Epithelial cell of proximal tubule (primary cell): ENCODE data around the gene ADAMTS19. TPM values are rescaled to one million over a fixed set of nuclear protein-coding genes. Genes with fewer than 3 reads are reported as not detected.

Experiments
- DNase-seq: peaks from one replicate; pipeline ENCODE4 v3.0.0-alpha.2; 2011; ENCODE audit warnings: low read depth
- H3K4me3 ChIP-seq: 2 replicates; pipeline ENCODE4 v1.5.1; 2011; ENCODE audit warnings: low read depth, mild to moderate bottlenecking, low read length
- total RNA-seq: library from RNA; depleted of rRNA; stranded (reverse); fragments of >200 nt; gene quantifications from 2 replicates; pipeline ENCODE4 v1.2.3, GENCODE V29; 2015
- TF ChIP-seq, protein P1 (sequence below): conservative IDR thresholded peaks from 2 replicates; pipeline ENCODE4 v1.5.1; 2012; ENCODE audit warnings: low read depth, mild to moderate bottlenecking, low read length

The ADAMTS19 gene
- total RNA-seq, 1 donor from 2014 or later = 0.12 TPM

DNA sequence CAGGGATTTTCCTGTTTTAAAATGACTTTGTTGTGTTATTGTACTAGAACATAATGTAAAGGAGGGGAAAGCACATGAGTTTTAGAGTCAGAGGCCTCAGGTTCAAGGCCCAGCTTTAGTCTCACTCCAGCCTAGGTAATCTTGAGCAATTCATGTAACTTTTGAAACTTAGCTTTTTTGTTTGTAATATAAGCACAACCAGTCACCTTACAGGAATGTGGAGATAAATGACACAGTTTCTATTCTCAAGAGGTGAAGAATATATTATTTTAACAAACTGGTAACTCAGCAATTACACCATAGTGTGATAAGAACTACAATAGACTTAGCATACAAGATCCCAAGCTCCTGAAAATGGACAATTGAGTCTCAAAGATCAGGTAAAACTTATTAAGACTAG, 51.2 kb downstream of the ADAMTS19 start:
- no peak for DNase-seq
- H3K4me3 ChIP-seq = no peak overlapping the region
- TF ChIP-seq, protein P1, sequence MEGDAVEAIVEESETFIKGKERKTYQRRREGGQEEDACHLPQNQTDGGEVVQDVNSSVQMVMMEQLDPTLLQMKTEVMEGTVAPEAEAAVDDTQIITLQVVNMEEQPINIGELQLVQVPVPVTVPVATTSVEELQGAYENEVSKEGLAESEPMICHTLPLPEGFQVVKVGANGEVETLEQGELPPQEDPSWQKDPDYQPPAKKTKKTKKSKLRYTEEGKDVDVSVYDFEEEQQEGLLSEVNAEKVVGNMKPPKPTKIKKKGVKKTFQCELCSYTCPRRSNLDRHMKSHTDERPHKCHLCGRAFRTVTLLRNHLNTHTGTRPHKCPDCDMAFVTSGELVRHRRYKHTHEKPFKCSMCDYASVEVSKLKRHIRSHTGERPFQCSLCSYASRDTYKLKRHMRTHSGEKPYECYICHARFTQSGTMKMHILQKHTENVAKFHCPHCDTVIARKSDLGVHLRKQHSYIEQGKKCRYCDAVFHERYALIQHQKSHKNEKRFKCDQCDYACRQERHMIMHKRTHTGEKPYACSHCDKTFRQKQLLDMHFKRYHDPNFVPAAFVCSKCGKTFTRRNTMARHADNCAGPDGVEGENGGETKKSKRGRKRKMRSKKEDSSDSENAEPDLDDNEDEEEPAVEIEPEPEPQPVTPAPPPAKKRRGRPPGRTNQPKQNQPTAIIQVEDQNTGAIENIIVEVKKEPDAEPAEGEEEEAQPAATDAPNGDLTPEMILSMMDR = no peak

DNA sequence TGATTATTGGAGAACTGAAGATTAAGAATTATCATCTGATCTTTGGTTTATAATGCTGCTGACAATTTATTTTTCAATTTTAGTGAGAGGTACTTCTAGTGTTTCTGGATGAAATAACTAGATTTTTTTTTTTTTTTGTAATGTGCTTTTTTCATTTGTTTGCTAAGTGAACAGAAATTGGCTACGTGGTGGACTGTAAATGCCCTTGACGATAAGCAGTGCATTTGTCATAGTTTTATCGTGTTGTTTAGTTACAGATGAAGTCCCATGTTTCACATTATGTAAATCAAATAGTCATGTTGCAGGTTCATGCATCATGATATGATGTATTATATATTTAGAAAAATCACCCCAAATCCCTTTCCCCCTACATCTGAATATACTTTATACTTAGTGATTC, 81.0 kb downstream of the ADAMTS19 start:
- no peak for DNase-seq
- no peak overlapping the region for H3K4me3 ChIP-seq
- TF ChIP-seq, protein P1 = no peak

DNA sequence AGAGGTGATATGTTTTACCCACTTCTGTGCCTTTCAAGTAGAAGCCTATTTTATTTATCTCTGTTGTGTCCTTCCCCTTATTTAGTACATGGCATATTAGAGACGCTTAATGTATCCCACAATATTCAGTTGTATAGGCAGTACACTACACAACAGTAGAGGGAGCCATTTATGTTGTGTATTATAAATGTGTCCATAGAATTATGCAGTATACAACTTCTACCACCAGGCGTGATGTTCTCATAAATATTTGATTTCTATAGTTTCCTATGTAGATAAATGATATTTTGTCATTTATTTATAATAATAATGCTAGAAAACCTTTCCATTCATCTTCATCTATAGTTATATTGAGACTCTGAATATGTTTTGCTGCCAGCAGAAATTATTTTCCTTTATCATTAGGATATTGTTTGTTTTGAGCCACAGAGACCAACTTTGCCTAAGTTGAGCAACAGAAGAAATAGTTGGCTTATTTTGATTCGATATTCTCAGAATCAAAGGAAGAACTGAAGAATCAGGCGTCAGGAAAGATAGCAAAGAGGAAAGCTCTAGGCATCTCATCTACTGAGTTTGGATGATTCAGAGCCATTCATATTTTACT, 81.7 kb downstream of the ADAMTS19 start:
- TF ChIP-seq, protein P1 = peak; percentile 57
- peak; percentile 3 for DNase-seq
- H3K4me3 ChIP-seq = no peak overlapping the region

DNA sequence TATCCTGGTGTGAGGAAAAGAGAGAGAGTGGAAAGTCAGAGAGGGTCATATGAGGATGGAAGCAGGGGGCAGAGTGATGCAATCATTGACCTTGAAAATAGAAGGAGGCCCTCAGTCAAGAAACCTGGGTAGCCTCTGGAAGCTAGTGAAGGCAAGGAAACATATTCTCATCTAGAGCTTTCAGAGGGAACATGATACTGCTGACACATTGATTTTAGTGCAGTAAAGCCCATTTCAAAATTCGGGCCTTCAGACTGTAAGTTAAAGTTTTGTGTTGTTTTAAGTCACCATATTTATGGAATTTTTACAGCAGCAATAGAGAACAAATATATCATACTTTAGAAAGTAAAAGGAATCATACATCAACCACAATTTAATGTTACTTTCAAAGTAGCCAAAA, 87.0 kb downstream of the ADAMTS19 start:
- TF ChIP-seq, protein P1 = no peak
- DNase-seq = no peak
- H3K4me3 ChIP-seq = no peak overlapping the region

DNA sequence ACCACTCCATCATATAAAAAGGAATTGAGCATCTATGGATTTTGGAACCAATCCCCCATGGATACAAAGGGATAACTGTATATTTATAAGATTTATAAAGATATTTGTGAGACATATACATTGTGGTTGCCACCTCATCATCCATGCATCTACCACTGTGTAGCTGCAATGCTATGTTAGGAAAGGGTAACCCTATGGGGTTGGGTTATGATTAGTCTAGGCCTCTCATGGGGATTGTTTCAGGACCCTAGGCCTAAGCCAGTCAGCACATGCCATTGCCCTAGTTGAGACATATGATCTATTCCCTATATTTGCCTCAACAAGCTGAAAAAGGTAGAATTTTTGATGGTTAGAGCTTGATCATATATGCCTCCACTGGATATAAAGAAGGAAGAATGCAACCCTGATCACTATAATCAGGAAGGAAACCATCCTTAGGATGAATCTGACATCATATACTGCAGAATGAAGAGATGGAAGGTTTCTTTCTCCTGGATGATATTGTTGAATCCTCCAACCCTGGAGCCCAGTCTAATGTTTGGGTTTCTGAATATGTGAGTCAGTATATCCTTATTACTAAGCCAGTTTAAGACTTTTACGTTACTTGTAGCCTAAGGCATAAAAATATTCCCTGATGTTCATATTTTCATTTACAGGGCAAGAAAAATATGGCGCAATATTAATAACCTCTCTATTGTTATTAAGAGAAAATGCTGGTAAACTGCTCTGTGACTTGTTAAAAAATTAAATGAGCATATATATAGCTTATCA, 94.2 kb downstream of the ADAMTS19 start:
- DNase-seq = no peak
- no peak overlapping the region for H3K4me3 ChIP-seq
- TF ChIP-seq, protein P1 = no peak

DNA sequence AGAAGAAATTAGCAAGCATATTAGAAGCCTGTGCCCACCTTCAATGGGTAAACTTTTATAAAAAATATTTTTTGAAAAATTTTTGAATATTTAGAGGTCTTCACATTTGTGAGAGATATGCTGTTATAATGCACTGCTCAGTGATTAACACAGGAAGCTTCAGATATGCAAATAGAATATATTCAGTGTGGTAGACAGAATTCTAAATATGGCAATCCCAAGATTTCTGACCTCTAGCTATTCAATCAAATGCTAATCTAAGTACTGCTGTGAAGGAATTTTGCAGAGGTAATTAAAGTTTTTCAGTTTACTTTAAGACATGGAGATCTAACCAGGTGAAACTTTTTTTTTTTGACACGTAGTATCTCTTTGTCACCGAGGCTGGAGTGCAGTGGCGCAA, 103.5 kb downstream of the ADAMTS19 start:
- no peak overlapping the region for H3K4me3 ChIP-seq
- TF ChIP-seq, protein P1 = no peak
- no peak for DNase-seq

DNA sequence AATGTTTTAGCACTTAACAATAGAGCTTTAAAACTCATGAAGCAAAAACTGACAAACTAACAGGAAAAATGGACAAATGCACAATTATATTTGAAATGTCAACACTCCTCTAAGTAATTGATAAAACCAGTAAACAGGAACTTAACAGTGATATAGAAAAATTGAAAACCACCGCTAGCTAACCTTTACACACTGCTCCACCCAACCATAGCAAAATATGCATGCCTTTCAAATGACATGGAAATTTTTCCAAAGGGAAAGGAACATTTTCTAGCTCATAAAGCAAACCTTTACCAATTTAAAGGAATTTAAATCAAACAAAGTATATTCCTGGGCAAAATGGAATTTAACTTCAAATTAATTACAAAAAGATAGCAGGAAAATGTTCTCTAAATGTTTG, 109.2 kb downstream of the ADAMTS19 start:
- peak; percentile 49 for DNase-seq
- TF ChIP-seq, protein P1 = no peak
- H3K4me3 ChIP-seq = no peak overlapping the region
